ENCODE data around the gene LSM12. TPM values are rescaled to one million over a fixed set of nuclear protein-coding genes. Genes with fewer than 3 reads are reported as not detected.

Gene LSM12
- total RNA-seq, 1 experiment from 2014 or later = 128 TPM

- no peak overlapping the region for H3K23ac ChIP-seq (ENCODE audit: insufficient read length, low read depth, low read length)
- Mint-ChIP-seq H3K4me3 (no peak overlapping the region), H3K27me3 (ENCODE audit: low read depth) (no peaks in the 10 kb centered on the region), H3K27ac (no peak overlapping the region; a peak in 1 of 7 replicates), H3K36me3 (ENCODE audit: insufficient read depth in 1 of 3, low read depth in 3 of 3) (peaks cover 30 to 77% (median 67%) of the 10 kb centered on the region in 3 experiments; a peak in 6 of 7 replicates), H3K9me3 (no peaks in the 10 kb centered on the region), H3K4me1 (no peaks in the 10 kb centered on the region)
- no peak for TF ChIP-seq CTCF (conservative IDR thresholded peaks at IDR 0.05)
- H2AK5ac ChIP-seq (ENCODE audit: insufficient read length, low read length) = no peak overlapping the region
- no peaks in the 10 kb centered on the region for H3K79me1 ChIP-seq (ENCODE audit: insufficient read depth, low read depth, low read length, poor library complexity, severe bottlenecking)
- H2BK15ac ChIP-seq (ENCODE audit: low read depth, low read length) = no peak overlapping the region
- no peak overlapping the region for H3K9ac ChIP-seq (ENCODE audit: extremely low read depth, insufficient read length, low read length)
- H4K20me1 ChIP-seq (ENCODE audit: control insufficient read depth, insufficient read depth, insufficient read length) = no peaks in the 10 kb centered on the region
- no peaks in the 10 kb centered on the region for H3K4me1 ChIP-seq (ENCODE audit: insufficient read depth, low read length)
- H2AFZ ChIP-seq (ENCODE audit: low read length) = no peak overlapping the region
- WGBS (ENCODE audit: extremely low coverage, insufficient read length, low lambda C conversion rate) = no CpG with 5 or more reads among the region's 3 CpGs
- no peak overlapping the region for H2BK12ac ChIP-seq (ENCODE audit: insufficient read length, low read depth, low read length)
- H2BK5ac ChIP-seq (ENCODE audit: insufficient read length, low read length) = no peak overlapping the region
- no peak overlapping the region for H4K91ac ChIP-seq (ENCODE audit: insufficient read length, low read depth, low read length)
- H4K8ac ChIP-seq (replicated peaks; ENCODE audit: insufficient read length, low read depth, low read length) = no peak overlapping the region
- no peak overlapping the region for H2BK120ac ChIP-seq (ENCODE audit: low read depth, low read length, poor library complexity, severe bottlenecking)
- H4K5ac ChIP-seq (ENCODE audit: insufficient read length, low read depth, low read length) = no peak overlapping the region
- no peak overlapping the region for H3K4ac ChIP-seq (ENCODE audit: low read depth, low read length)
- no peak overlapping the region for H3K14ac ChIP-seq (ENCODE audit: insufficient read depth, low read length)
- H3K23me2 ChIP-seq (ENCODE audit: insufficient read length, low read depth, low read length, poor library complexity, severe bottlenecking) = no peaks in the 10 kb centered on the region
- H3K4me2 ChIP-seq (ENCODE audit: insufficient read depth, insufficient read length, low read length) = no peak overlapping the region
- no peaks in the 10 kb centered on the region for H3K9me3 ChIP-seq (ENCODE audit: control insufficient read depth, low read depth, low read length)
- no peak overlapping the region for H3K18ac ChIP-seq (ENCODE audit: insufficient read length, low read depth, low read length)
- H3K27me3 ChIP-seq (ENCODE audit: insufficient read depth, low read length) = no peaks in the 10 kb centered on the region
- H3K56ac ChIP-seq (ENCODE audit: insufficient read length, low read depth, low read length) = no peak overlapping the region
- DNase-seq = no peak
- H2BK20ac ChIP-seq (ENCODE audit: low read depth, low read length, poor library complexity, severe bottlenecking) = no peak overlapping the region
- H3K27ac ChIP-seq (ENCODE audit: insufficient read length, low read depth, low read length) = no peak overlapping the region
- no peaks in the 10 kb centered on the region for H3K79me2 ChIP-seq (ENCODE audit: insufficient read depth, low read length)
- no peak overlapping the region for H3T11ph ChIP-seq (ENCODE audit: low read length)
Observed at GRCh38 chr17:44033861-44034408, 32.5 kb downstream of the LSM12 start.

All from H9 (cell line).